Immature natural killer cell (primary cell): Measurements from ENCODE around the gene KIF13A. TPM values are rescaled to one million over a fixed set of nuclear protein-coding genes. Genes with fewer than 3 reads are reported as not detected.

ENCODE experiments used
- DNase-seq, 3 donors: peaks; one replicate each; pipeline ENCODE4 v3.0.0; 2022; ENCODE audit warnings: mixed read lengths in 1 of 3
- H3K27ac Mint-ChIP-seq, 6 donors: one replicate each; pipeline ENCODE4 v1.8.0; 2020; ENCODE audit warnings: mixed read lengths in 6 of 6, mild to moderate bottlenecking in 5 of 6, inconsistent platforms in 4 of 6, moderate library complexity in 3 of 6
- H3K27me3 Mint-ChIP-seq, 3 donors: one replicate each; pipeline ENCODE4 v1.8.0; 2020 to 2021; ENCODE audit warnings: low read depth in 3 of 3, mild to moderate bottlenecking in 3 of 3, mixed read lengths in 3 of 3, moderate library complexity in 3 of 3, inconsistent platforms in 1 of 3
- H3K36me3 Mint-ChIP-seq, 3 donors: one replicate each; pipeline ENCODE4 v1.8.0; 2020; ENCODE audit warnings: mixed read lengths in 3 of 3, inconsistent platforms in 2 of 3, mild to moderate bottlenecking in 2 of 3
- H3K4me1 Mint-ChIP-seq, 2 donors: one replicate each; pipeline ENCODE4 v1.8.0; 2020; ENCODE audit warnings: inconsistent platforms in 2 of 2, mild to moderate bottlenecking in 2 of 2, mixed read lengths in 2 of 2, moderate library complexity in 1 of 2
- H3K4me3 Mint-ChIP-seq, 5 donors: one replicate each; pipeline ENCODE4 v1.8.0; 2020; ENCODE audit warnings: mild to moderate bottlenecking in 5 of 5, mixed read lengths in 5 of 5, inconsistent platforms in 3 of 5, moderate library complexity in 3 of 5
- H3K9me3 Mint-ChIP-seq, 6 donors: one replicate each; pipeline ENCODE4 v1.8.0; 2020; ENCODE audit warnings: mild to moderate bottlenecking in 6 of 6, mixed read lengths in 6 of 6, inconsistent platforms in 4 of 6, moderate library complexity in 3 of 6
- polyA plus RNA-seq, 3 donors: library from polyadenylated mRNA; unstranded; fragments of 300-500 nt; fragmentation: Illumina TruSeq; gene quantifications; one replicate each; pipeline ENCODE4 v1.2.3, GENCODE V29; 2021

KIF13A gene
- polyA plus RNA-seq, 3 donors from 2014 or later: 0.50 to 1.1 (median 0.92) TPM

DNA sequence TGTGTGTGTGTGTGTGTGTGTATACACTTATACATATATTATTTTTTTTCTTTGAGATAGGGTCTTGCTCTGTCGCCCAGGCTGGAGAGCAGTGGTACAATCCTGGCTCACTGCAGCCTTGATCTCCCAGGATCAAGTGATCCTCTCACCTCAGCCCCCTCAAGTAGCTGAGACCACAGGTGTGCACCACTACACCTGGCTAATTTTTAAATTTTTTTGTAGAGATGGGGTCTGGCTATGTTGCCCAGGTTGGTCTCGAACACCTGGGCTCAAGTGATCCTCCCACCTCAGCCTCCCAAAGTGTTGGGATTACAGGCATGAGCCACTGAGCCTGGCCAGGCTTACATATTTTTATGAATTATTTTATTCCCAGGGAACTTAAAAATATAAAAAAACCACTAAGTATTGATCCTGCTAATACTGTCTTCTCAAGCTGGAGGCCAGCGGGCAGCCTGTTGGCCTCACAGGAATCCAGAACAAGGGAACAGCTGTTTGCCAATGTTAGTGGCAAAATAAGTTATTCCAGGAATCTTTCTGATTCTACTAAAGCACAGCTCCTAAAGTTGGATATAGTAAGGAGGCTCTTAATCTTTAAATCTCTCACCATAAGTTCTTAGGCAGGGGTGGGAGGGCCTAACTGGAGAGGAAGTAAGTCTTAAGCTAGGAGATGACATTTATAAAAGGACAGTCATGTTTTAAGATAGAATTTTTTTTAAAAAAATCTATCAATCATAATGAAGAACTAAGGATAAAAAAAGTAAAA is 145.2 kb downstream of the KIF13A start:
- no peak overlapping the region for H3K4me3 Mint-ChIP-seq
- H3K27ac Mint-ChIP-seq: no peak overlapping the region
- H3K27me3 Mint-ChIP-seq: peaks cover 0 to 2% (median 0%) of the 10 kb centered on the region in 3 donors
- H3K4me1 Mint-ChIP-seq: no peaks in the 10 kb centered on the region
- DNase-seq: no peak
- H3K9me3 Mint-ChIP-seq: no peaks in the 10 kb centered on the region
- H3K36me3 Mint-ChIP-seq: peaks cover 0 to 4% (median 0%) of the 10 kb centered on the region in 3 donors

DNA sequence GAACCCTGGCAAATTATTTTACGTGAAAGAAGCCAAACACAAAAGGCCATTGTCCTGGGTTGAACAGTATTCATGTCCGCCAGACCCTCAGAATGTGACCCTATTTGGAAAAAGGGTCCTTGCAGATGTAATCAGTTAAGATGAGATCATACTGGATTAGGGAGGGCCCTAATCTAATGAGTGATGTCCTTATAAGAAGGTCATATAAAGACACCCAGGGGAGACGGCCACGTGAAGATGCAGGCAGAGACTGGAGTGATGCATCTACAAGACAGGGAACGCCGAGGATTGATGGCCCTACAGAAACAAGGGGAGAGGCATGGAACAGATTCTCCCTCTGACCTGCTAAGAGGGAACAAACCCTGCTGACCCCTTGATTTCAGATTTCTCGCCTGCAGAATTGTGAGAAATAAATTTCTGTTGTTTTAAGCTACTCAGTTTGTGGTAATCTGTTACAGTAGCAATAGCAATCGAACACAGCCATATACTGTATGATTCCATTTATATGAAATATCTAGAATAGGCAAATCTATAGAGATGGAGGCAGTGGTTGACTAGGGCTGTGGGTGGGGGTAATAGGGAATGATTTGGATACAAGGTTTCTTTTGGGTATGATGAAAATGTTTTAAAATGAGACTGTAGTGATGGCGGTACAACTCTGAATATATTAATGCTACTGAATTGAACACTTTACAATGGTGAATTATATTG is 147.8 kb downstream of the KIF13A start:
- Mint-ChIP-seq H3K4me1 (no peaks in the 10 kb centered on the region), H3K4me3 (no peak overlapping the region), H3K27me3 (peaks cover 0 to 2% (median 0%) of the 10 kb centered on the region in 3 donors), H3K36me3 (peaks cover 0 to 12% (median 0%) of the 10 kb centered on the region in 3 donors), H3K9me3 (no peaks in the 10 kb centered on the region), H3K27ac (no peak overlapping the region)
- no peak for DNase-seq

GRCh38 chr6:17836293-17836692 is 151.1 kb downstream of the KIF13A start:
- Mint-ChIP-seq H3K9me3 (no peaks in the 10 kb centered on the region), H3K36me3 (peaks cover 0 to 16% (median 7%) of the 10 kb centered on the region in 3 donors), H3K4me3 (no peak overlapping the region), H3K27me3 (peaks cover 0 to 6% (median 0%) of the 10 kb centered on the region in 3 donors), H3K4me1 (no peaks in the 10 kb centered on the region), H3K27ac (no peak overlapping the region)
- DNase-seq: no peak

DNA sequence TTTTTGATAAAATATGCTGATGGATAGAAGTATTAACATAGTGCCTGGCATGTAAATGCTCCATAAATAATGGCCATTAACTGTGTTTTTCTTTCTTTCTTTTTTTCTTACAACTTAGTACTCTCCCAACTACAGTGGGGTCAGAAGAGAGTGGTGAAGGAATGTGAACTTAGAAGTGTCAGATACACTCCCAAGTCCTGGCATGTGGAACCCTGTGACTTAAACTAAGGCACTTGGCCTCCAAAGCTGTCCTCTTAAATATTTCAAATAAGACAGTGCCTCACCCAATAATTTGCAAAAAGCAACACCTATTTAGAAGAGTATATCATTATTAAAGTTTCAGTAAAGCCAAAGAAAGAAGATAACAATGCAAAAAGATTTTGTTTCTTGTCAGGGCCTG is 151.7 kb downstream of the KIF13A start:
- no peak for DNase-seq
- no peak overlapping the region for H3K4me3 Mint-ChIP-seq
- no peak overlapping the region for H3K27ac Mint-ChIP-seq
- no peaks in the 10 kb centered on the region for H3K4me1 Mint-ChIP-seq
- H3K36me3 Mint-ChIP-seq: peaks cover 0 to 17% (median 9%) of the 10 kb centered on the region in 3 donors
- H3K9me3 Mint-ChIP-seq: no peaks in the 10 kb centered on the region
- peaks cover 0 to 8% (median 0%) of the 10 kb centered on the region in 3 donors for H3K27me3 Mint-ChIP-seq

GRCh38 chr6:17831135-17831534 is 156.3 kb downstream of the KIF13A start:
- no peaks in the 10 kb centered on the region for H3K9me3 Mint-ChIP-seq
- H3K27ac Mint-ChIP-seq: no peak overlapping the region
- peaks cover 4 to 16% (median 9%) of the 10 kb centered on the region in 3 donors for H3K36me3 Mint-ChIP-seq
- H3K27me3 Mint-ChIP-seq: peaks cover 0 to 6% (median 0%) of the 10 kb centered on the region in 3 donors
- H3K4me1 Mint-ChIP-seq: no peaks in the 10 kb centered on the region
- H3K4me3 Mint-ChIP-seq: no peak overlapping the region
- no peak for DNase-seq

- peaks cover 0 to 6% (median 0%) of the 10 kb centered on the region in 3 donors for H3K27me3 Mint-ChIP-seq
- no peak for DNase-seq
- peaks cover 5 to 21% (median 13%) of the 10 kb centered on the region in 3 donors for H3K36me3 Mint-ChIP-seq
- H3K27ac Mint-ChIP-seq: no peak overlapping the region
- no peaks in the 10 kb centered on the region for H3K4me1 Mint-ChIP-seq
- H3K9me3 Mint-ChIP-seq: no peaks in the 10 kb centered on the region
- no peak overlapping the region for H3K4me3 Mint-ChIP-seq
Observed at GRCh38 chr6:17829905-17830304, 157.5 kb downstream of the KIF13A start.

DNA sequence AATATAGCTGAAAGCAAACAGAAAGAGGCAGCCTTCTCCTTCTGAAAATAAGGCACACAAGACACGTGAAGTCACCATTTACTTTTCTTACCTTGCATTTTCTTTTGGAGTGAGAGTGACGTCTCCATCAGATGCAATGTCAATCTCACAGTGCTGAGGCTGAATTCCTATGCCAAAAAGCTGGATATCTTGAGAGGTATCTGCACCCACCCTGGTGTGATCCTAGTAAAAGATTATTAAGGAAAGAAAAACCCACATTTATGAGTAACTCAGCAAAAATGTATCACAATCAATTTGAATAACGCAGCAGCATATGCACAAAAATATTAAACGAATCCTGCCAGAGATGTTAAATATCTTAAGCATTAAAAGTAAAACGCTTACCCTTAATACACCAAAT is 159.3 kb downstream of the KIF13A start:
- H3K27ac Mint-ChIP-seq: no peak overlapping the region
- H3K9me3 Mint-ChIP-seq: no peaks in the 10 kb centered on the region
- peaks cover 7 to 24% (median 13%) of the 10 kb centered on the region in 3 donors for H3K36me3 Mint-ChIP-seq
- H3K4me1 Mint-ChIP-seq: no peaks in the 10 kb centered on the region
- DNase-seq: no peak
- peaks cover 0 to 8% (median 0%) of the 10 kb centered on the region in 3 donors for H3K27me3 Mint-ChIP-seq
- no peak overlapping the region for H3K4me3 Mint-ChIP-seq

DNA sequence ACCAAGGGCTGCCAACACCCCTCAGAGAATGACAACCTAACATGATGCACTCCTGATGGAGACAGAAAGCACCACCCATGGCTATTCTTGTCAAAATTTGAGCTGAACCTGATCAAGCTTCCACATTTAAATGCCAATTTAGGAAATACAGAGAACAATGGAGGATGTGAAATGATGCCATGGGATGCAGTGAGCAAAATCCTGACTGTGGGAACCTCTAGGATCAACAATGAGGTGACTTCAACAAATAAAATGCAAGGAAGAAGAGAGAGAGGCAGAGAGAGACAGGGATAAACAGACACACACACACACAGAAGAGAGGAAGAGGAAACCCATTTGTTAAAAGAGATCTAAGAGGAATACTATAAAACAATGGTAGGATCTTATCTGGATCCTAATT is 161.1 kb downstream of the KIF13A start:
- no peak for DNase-seq
- no peaks in the 10 kb centered on the region for H3K9me3 Mint-ChIP-seq
- H3K36me3 Mint-ChIP-seq: peaks cover 7 to 17% (median 9%) of the 10 kb centered on the region in 3 donors
- H3K27ac Mint-ChIP-seq: no peak overlapping the region
- no peak overlapping the region for H3K4me3 Mint-ChIP-seq
- H3K27me3 Mint-ChIP-seq: peaks cover 0 to 4% (median 0%) of the 10 kb centered on the region in 3 donors
- no peaks in the 10 kb centered on the region for H3K4me1 Mint-ChIP-seq

DNA sequence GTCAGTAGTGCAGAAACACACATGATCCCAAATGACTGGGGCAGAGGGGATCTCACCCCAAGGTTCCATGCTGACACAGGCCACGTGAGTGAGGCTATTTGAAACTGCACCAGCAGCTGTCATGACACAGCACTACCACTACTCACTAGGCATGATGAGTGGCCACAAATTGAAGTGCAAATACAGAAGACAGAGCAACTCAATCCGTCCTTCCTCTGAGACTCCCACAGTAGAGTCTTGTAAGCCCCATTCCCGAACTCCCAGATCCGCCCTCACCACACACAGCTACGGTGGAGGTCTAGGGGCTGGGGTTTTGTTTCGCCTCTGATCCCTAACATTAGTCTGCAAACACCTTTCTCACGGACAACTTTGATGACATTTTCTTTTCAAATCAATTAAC is 167.4 kb downstream of the KIF13A start:
- H3K4me3 Mint-ChIP-seq: no peak overlapping the region
- no peaks in the 10 kb centered on the region for H3K9me3 Mint-ChIP-seq
- H3K27me3 Mint-ChIP-seq: peaks cover 0 to 2% (median 0%) of the 10 kb centered on the region in 3 donors
- H3K4me1 Mint-ChIP-seq: no peaks in the 10 kb centered on the region
- no peak overlapping the region for H3K27ac Mint-ChIP-seq
- peaks cover 3 to 10% (median 4%) of the 10 kb centered on the region in 3 donors for H3K36me3 Mint-ChIP-seq
- DNase-seq: no peak

DNA sequence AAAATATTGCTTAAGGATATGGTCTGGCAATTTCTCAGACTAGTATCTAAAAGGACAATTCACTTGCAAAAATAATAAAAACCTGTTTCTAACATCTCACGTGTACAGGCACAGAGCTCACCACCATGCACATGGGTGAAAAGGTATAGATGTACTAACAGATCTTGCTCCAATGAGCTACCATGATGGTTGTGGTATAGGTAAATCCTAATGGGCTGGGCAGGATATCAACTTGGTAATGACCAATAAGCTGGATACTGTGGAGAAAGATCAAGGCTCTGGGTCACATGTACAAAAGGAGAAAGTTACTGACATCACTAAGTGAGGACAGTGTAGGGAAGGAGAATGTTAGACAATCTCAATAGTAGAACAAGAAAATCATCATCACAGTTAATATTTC is 169.7 kb downstream of the KIF13A start:
- Mint-ChIP-seq H3K4me1 (no peaks in the 10 kb centered on the region), H3K27me3 (no peaks in the 10 kb centered on the region), H3K36me3 (peaks cover 0 to 6% (median under 1%) of the 10 kb centered on the region in 3 donors), H3K4me3 (no peak overlapping the region), H3K27ac (no peak overlapping the region), H3K9me3 (no peaks in the 10 kb centered on the region)
- no peak for DNase-seq

DNA sequence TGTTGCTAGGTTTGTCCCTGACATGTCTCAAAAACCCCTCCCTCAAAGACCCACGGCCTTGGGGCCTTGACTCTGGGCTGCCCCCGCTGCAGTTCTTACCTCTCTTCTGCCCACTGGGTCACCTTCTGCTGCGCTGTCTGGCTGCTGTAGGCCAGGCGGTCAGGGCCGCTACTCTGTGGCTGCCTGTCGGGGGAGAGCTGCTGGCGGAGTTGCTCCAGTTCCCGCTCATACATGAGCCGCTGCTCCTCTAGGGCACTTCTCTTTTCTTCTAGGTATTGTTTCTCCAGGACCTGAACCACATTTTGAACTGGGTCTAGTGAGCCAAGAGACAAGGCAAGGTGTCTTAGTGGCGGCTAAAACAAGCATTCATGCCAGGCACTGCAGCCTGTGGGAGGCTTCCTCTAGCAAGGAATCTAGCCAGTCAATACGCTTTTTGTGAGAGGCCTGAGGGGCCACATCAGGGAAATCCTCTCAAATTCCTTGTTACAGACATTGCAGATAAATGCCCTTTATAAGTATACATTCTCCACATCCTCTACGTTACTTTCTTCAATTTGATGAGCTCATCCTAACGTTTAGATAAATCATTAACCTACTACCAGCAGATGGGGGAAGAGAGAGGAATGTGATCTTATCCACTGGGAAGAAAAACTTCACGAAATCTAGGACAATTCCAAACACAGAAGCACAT is 170.4 kb downstream of the KIF13A start:
- peaks cover 0 to 9% (median 7%) of the 10 kb centered on the region in 3 donors for H3K36me3 Mint-ChIP-seq
- no peaks in the 10 kb centered on the region for H3K4me1 Mint-ChIP-seq
- no peak overlapping the region for H3K4me3 Mint-ChIP-seq
- H3K9me3 Mint-ChIP-seq: no peaks in the 10 kb centered on the region
- no peak overlapping the region for H3K27ac Mint-ChIP-seq
- no peaks in the 10 kb centered on the region for H3K27me3 Mint-ChIP-seq
- no peak for DNase-seq

DNA sequence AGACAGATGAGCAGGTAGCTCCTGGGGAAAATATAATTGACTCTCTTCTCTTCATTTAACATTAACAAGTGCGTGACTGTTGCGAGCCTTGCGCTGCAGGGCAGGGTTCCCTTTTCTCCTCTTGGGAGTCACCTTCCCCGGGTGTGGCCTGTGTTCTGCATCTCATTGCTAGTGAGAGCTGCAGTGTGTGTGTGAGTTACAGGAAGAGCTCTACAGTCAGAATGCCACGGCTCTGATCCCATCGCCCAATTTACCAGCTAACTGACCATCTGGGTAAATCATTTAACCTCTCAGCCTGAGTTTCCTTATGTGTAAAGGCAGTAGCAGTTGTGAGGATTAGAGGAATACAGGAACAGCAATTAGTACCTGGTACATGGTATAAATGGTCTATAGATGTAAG is 173.9 kb downstream of the KIF13A start:
- H3K9me3 Mint-ChIP-seq: no peaks in the 10 kb centered on the region
- H3K27me3 Mint-ChIP-seq: peaks cover 0 to 3% (median 0%) of the 10 kb centered on the region in 3 donors
- no peak for DNase-seq
- H3K4me3 Mint-ChIP-seq: no peak overlapping the region
- no peaks in the 10 kb centered on the region for H3K4me1 Mint-ChIP-seq
- H3K36me3 Mint-ChIP-seq: peaks cover 0 to 9% (median 9%) of the 10 kb centered on the region in 3 donors
- H3K27ac Mint-ChIP-seq: no peak overlapping the region

DNA sequence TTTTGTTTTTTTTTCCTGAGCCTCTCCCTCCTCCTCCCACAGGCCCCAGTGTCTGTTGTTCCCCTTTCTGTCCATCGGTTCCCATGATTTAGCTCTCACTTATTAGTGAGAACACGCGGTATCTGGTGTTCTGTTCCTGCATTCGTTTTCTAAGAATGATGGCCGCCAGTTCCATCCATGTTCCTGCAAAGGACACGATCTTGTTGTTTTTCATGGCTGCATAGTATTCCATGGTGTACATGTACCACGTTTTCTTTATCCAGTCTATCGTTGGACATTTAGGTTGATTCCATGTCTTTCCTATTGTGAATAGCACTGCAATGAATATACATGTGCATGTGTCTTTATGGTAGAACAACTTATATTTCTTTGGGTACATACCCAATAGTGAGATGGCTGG is 175.1 kb downstream of the KIF13A start:
- Mint-ChIP-seq H3K36me3 (peaks cover 4 to 17% (median 15%) of the 10 kb centered on the region in 3 donors), H3K9me3 (peaks cover 0 to 7% (median 0%) of the 10 kb centered on the region in 6 donors), H3K4me1 (no peaks in the 10 kb centered on the region), H3K27ac (no peak overlapping the region), H3K27me3 (peaks cover 0 to 4% (median 1%) of the 10 kb centered on the region in 3 donors), H3K4me3 (no peak overlapping the region)
- DNase-seq: no peak

- DNase-seq: no peak
- H3K4me1 Mint-ChIP-seq: peaks cover 1 to 4% of the 10 kb centered on the region in 2 donors
- no peak overlapping the region for H3K4me3 Mint-ChIP-seq
- peaks cover 5 to 18% (median 15%) of the 10 kb centered on the region in 3 donors for H3K36me3 Mint-ChIP-seq
- H3K27me3 Mint-ChIP-seq: peaks cover 2 to 5% (median 3%) of the 10 kb centered on the region in 3 donors
- H3K9me3 Mint-ChIP-seq: peaks cover 0 to 8% (median 0%) of the 10 kb centered on the region in 6 donors
- H3K27ac Mint-ChIP-seq: no peak overlapping the region
Observed at GRCh38 chr6:17808609-17809008, 178.8 kb downstream of the KIF13A start.
